GM21576 (cell line): ENCODE measurements around the gene MEX3D.

ENCODE experiments used
- ATAC-seq: cut with Tn5 transposase; IDR thresholded peaks from one replicate; pipeline ENCODE4 v1.9.1; 2021; ENCODE audit warnings: mild to moderate bottlenecking, moderate library complexity; ENCODE audit not compliant: unreplicated experiment

MEX3D gene

GRCh38 chr19:1574354-1575136, 6.4 kb upstream of the MEX3D start:
- no peak for ATAC-seq

DNA sequence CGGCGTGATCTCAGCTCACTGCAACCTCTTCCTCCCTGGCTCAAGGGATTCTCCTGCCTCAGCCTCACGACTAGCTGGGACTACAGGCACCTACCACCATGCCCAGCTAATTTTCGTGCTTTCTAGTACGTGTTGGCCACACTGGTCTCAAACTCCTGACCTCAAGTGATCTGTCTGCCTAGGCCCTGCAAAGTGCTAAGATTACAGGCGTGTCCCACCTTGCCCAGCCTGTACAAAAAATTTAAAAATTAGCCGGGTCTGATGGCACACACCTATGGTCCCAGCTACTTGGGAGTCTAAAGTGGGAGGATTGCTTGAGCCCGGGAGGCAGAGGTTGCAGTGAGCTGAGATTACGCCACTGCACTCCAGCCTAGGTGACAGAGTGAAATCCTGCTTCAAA, 4.7 kb upstream of the MEX3D start:
- no peak for ATAC-seq

GRCh38 chr19:1571358-1571757, 3.2 kb upstream of the MEX3D start:
- ATAC-seq = no peak

GRCh38 chr19:1570836-1571235, 2.7 kb upstream of the MEX3D start:
- ATAC-seq = no peak

GRCh38 chr19:1569997-1570396, 1.9 kb upstream of the MEX3D start:
- ATAC-seq = no peak

- ATAC-seq = no peak
Observed at GRCh38 chr19:1567848-1568227, 287 bp downstream of the MEX3D start.

GRCh38 chr19:1567116-1567847, 843 bp downstream of the MEX3D start:
- ATAC-seq = no peak

DNA sequence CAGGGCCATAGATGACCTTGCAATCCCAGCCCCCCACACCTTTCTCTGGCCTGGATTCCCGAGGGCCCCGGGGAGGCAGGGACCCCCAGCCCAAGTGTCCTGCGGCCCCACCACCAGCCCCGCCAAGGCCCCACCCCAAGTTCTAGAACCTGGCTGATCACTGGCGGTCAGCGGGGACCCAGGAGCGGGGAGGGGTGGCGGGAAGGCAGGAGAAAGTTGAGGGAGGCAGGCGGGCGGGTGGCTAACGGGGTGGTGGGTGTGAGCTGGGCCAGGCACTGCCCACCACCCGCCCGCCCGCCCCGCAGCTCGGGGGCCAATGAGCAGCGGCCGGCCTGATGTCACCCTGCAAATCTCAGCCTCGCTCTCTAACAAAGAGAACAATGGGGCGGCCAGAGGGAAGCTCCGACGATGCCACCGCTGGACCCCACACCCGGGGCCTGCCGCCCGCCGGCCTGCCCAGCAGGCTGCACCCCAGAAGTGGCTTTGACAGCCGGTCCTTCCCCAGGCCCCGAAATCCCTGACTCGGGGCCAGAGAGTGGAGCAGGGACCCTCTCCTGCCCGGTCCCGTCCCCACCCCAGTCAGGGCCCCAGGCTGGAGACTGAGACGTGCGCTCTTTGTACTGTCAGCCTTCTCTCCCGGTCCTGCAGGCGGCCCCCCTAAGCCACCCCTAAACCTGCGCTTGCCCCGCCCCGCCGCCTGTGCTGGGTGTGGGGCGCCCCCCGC, 1.6 kb downstream of the MEX3D start:
- no peak for ATAC-seq

- no peak for ATAC-seq
Observed at GRCh38 chr19:1563251-1563650, 4.9 kb downstream of the MEX3D start.

GRCh38 chr19:1561236-1561842, 6.8 kb downstream of the MEX3D start:
- ATAC-seq = no peak

- no peak for ATAC-seq
Observed at GRCh38 chr19:1560286-1560882, 7.7 kb downstream of the MEX3D start.

DNA sequence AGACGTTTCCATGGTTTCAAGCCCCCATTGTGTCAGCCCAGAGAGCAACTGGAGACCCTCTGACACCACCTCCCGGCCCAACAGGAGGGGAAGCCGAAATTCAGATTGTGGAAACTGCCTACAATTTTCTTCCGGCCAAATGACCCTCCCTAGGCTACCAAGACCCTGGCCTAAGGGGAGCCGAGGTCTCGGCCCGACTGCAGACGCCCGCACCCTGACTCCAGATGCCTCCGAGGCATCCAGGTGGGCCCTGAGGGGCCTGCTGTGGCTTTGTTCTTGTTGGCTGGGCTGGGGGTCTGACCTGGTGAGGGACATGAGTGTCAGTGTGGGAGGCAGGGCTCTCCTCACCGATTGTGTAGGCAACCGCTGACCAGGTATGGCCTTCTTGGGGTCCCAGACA, 9.6 kb downstream of the MEX3D start:
- no peak for ATAC-seq

DNA sequence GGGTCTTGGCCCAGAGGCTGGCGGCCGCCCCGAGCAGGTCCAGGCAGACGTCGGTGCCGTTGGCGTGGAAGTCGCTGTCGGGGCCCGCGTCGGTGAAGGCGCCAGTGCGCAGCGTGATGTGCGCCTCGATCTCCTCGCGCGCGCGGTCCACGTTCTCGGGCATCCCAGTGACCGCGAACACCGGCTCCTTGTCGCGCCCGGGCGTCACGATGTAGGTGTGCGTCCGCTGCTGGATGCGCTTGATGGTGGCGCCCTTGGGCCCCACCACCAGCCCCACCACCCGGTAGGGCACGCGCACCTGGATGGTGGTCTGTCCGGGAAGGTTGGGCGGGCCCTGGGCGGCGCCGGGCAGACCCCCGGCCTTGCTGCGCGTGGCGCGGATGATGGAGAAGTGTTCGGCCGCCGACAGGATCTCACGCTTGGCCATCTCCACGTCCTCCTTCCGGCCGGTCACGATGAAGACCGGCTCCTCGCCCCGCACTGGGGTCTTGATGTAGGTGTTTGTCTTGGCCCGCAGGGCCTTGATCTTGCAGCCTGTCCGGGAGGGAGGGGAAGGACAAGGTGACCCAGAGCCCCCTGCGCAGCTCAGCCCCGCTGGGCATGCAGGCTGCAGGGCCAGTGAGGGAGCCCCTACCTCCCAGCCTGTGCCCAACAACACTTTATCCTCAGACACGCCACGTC, 11.6 kb downstream of the MEX3D start:
- no peak for ATAC-seq

DNA sequence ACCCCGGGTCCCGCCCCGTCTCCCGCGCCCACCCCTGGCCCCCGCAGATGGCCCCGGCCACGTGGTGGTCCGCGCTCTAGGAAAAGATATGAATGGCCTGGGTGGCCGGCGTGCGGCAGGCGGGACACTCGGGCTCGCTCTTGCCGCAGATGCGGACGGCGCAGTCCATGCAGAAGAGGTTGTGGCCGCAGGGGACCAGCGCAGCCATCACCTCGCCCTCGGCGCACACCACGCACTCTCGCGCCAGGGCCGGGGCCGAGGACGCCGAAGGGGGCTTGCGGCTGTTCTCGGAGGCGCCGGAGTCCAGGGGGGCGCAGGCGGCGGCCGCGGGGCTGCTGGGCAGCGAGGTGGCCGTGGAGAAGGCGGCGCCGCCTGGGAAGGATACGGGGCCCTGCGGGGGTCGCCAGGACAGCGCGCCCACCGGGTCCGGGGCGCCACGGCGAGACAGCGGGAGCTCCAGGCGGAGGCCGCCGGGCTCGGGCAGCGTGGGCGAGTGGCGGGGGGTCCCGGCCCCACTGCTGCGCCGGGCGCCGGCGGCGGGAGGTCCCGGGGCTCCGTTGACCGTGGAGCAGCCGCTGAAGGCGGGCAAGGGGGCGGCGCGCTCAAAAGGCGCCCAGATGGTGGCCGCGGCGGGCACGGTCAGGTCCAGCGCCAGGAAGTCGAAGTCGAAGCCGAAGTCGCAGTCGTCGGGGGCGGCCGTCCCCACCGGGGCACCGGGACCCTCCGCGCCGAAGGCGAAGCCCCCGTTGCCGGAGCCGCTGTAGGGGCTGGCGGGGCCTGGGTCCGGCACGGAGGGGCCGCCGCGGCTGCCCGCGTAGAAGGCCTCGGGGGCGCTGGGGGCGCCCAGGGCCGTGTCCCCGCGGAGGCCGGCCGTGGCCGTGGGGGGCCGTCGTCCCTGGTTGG, 12.4 kb downstream of the MEX3D start:
- ATAC-seq = no peak

GRCh38 chr19:1554968-1555367, 13.2 kb downstream of the MEX3D start:
- ATAC-seq = no peak

GRCh38 chr19:1553415-1553814, 14.7 kb downstream of the MEX3D start:
- ATAC-seq = no peak

DNA sequence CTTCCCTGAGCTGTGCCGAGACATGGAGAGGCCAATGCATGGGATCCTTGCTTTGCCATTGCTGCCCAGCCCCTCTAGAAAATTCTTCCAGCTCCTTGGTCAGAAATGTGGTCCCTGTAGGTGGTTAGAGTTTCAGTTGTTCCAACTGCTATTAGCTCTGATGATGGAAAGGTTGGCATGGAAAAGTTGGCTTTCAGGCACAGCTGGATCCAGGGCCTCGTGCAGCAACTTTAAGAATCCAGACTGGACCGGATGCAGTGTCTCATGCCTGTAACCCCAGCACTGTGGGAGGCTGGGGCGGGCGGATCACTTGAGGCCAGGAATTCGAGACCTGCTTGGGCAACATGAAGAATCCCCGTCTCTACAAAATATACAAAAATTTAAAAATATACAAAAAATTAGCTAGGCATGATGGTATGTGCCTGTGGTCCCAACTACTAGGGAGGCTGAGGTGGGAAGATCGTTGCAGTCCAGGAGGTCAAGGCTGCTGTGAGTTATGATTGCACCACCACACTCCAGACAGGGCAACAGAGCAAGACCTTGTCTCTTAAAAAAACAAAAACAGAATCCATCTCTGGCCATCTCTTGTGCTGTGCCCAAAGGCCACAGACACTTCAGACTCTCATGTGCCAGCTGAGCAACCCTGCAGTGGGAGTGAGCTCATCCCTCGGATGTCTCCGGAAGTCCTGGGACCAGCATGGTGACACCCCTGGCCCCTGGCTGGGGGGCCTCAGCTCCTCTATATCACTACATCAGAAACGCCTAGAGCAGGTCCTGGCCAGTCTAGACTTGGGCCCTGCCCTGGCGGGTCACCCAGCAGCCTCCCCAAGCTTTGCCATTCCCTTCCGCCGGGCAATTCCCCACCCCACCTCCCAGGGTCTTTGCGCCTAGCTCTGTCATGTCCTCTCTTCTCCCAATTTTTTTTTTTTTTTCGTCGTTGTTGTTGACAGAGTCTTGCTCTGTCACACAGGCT, 16.8 kb downstream of the MEX3D start:
- ATAC-seq = no peak

DNA sequence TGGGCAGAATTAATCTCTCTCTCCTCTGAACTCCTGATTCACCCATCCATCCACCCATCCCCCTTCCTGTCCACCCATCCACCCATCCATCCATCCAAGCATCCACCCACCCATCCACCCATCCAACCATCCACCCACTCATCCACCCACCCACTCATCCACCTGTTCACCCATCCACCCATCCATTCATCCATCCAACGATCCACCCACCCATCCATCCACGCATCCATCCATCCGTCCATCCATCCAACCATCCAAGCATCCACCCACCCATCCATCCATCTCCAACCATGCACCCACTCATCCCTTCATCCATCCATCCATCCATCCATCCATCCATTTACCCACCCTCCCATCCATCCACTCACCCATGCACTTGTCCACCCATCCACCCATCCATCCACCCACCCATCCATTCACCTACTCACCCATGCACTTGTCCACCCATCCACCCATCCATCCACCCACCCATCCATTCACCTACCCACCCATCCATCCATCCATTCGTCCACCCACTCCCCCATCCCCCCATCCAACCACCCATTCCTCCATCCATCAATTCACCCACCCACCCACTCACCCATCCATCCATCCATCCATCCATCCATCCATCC, 18.7 kb downstream of the MEX3D start:
- no peak for ATAC-seq
